ENCODE results near the gene SOCS1. TPM values are rescaled to one million over a fixed set of nuclear protein-coding genes. Genes with fewer than 3 reads are reported as not detected.
A peak's percentile ranks its signal among the peaks of the same experiment; 100 is the strongest.

SOCS1 gene
- total RNA-seq, 3 donors from 2014 or later: 112 to 148 (median 114) TPM

DNA sequence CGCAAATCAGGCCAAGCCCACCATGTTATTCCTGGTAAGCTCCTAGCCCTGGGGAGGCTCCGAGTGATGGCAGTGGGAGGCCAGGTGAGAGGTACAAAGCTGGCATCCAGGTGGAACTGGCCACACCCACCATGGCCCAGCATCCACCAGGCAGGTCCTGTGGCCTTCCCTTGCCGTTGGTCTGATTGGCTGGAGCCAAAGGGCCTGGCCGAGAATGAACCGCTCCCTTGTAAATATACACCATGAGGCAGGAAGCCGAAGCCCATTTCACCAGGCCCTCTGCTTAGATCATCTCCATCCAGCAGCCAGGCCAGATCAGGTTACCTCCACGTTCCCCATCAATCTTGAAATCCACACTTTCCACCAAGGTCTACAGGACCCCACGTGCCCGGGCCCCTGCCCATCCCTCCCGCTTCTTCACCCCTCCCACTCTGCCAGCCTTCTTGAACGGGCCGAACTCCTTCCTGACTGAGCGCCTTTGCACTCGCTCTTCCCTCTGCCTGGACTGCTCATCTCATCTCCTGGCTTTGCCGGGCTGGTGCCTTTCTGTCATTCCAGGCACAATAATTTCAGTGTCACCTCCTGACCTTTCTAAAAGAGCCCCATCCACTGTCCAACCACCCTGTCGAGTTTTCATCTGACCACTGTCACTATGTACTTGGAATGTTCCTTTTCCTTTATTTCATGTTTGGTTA lies 5.8 kb downstream of the SOCS1 start:
- ATAC-seq (no peak), DNase-seq (no peak)
- H3K9me3 Mint-ChIP-seq: no peaks in the 10 kb centered on the region
- peaks cover 28% of the 10 kb centered on the region for H3K36me3 Mint-ChIP-seq (ENCODE audit: insufficient read depth)
- no peaks in the 10 kb centered on the region for H3K27me3 Mint-ChIP-seq (ENCODE audit: low read depth)
- H3K4me3 Mint-ChIP-seq: no peak overlapping the region
- H3K4me1 Mint-ChIP-seq (ENCODE audit: low read depth): peaks cover 40% of the 10 kb centered on the region

DNA sequence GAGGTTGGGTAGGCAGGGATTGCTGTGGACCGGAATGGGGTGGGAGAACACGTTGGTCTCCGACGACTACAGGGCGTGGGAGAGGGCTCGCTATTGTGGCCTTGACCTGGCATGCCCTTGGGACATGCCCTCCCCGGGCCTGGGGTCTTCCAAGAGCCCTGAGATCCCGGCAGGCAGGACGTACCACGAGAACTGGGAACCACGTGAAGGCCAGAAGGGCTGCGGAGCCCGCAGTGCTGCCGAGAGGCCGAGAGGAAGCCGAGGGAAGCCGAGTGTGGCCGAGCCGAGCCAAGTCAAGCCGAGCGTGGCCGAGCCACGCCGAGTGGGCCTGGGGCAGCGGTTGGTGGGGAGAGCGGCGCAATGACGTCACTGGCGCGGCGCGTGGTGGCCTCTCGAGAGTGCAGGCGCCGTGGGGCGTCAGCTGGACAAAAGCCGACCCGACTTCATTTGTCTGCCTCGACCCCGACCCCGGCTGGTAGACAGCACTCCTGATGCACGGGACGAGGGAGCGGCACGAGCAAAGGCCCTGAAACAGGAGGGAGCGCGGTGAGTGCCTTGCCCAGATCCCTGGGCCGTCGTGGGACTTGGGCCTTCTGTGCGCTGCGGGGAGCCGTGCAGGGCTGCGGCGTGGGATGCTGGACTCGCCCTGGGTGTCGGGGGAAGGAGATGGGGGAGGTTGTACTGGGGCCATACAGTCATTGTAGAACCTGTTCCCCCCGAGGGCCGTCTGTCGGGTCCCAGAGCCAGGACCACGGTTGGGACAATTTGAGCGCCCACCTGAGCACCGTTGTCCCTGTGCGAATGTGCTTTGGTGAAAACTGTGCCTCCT lies 6.6 kb downstream of the SOCS1 start:
- no peak overlapping the region for H3K4me3 Mint-ChIP-seq
- H3K9me3 Mint-ChIP-seq: no peaks in the 10 kb centered on the region
- ATAC-seq (no peak), DNase-seq (no peak)
- peaks cover 28% of the 10 kb centered on the region for H3K36me3 Mint-ChIP-seq (ENCODE audit: insufficient read depth)
- H3K4me1 Mint-ChIP-seq (ENCODE audit: low read depth): peaks cover 44% of the 10 kb centered on the region
- H3K27me3 Mint-ChIP-seq (ENCODE audit: low read depth): no peaks in the 10 kb centered on the region

DNA sequence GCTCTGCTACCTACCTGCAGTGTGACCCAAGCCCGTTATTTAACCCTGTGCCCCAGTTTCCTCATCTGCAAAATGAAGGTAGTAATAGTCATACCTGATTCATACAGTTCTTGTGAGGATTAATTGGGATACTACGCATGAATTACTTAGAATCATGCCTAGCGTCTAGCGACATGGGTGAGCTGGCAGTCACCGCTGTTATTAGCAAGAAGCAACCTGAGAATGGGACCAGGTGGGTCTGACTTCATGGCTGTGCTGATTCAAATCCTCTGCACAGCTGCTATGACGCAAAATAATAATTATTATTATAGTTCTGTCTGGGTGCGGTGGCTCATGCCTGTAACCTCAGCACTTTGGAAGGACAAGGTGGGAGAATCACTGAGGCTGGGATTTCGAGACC lies 7.9 kb downstream of the SOCS1 start:
- H3K27me3 Mint-ChIP-seq (ENCODE audit: low read depth): no peaks in the 10 kb centered on the region
- no peak for ATAC-seq
- no peak overlapping the region for H3K4me3 Mint-ChIP-seq
- no peaks in the 10 kb centered on the region for H3K9me3 Mint-ChIP-seq
- peaks cover 18% of the 10 kb centered on the region for H3K36me3 Mint-ChIP-seq (ENCODE audit: insufficient read depth)
- H3K4me1 Mint-ChIP-seq (ENCODE audit: low read depth): peaks cover 37% of the 10 kb centered on the region
- DNase-seq: no peak

DNA sequence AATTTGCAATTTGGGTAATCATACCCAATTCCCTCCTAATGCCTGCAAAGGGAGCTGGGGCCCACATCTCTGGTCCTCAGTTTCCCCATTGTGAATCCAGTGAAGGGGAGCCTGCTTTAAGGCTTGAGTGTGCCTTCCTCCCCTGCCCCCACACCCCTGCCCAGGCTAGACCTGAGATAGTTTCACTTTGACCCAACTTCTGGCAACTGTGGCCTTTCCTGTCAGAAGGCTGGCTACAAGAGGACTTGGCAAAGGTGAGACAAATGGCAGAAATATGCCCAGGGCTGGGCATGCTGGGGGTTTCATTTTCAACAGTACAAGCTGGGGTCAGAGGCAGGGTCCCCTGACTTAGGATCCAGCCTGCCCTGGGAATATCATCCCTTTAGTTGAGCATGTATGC lies 10.0 kb downstream of the SOCS1 start:
- DNase-seq (no peak), ATAC-seq (no peak)
- Mint-ChIP-seq H3K9me3 (no peaks in the 10 kb centered on the region), H3K27me3 (ENCODE audit: low read depth) (no peaks in the 10 kb centered on the region), H3K4me1 (ENCODE audit: low read depth) (peaks cover 21% of the 10 kb centered on the region), H3K36me3 (ENCODE audit: insufficient read depth) (peaks cover 5% of the 10 kb centered on the region), H3K4me3 (no peak overlapping the region)

DNA sequence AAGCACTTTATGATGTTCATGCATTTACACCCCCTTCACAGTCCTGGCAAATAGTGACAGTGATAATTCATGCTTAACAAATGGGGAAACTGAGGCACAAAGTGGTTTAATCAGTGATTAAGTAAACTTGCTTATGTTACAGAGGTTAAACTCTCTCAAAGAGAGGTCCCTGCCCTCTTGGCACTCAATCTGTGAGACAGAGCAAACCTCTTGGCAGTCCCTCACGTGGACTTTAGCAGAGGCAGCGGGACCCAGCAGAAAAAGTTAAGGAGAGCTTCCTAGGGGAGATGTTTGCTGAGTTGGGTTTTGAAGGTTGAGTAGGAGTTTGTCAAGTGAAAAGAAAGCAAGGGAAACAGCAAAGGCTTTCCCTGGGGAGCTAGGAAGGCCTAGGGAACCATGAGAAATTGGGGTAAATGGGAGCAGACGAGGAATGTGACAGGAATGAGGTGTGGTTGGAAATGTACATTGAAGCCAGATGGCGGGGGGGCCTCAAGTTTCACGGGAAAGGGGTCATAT lies 10.7 kb downstream of the SOCS1 start:
- H3K9me3 Mint-ChIP-seq: no peaks in the 10 kb centered on the region
- no peak for ATAC-seq
- H3K4me3 Mint-ChIP-seq: no peak overlapping the region
- peaks cover 22% of the 10 kb centered on the region for H3K4me1 Mint-ChIP-seq (ENCODE audit: low read depth)
- no peaks in the 10 kb centered on the region for H3K27me3 Mint-ChIP-seq (ENCODE audit: low read depth)
- no peak for DNase-seq
- peaks cover 2% of the 10 kb centered on the region for H3K36me3 Mint-ChIP-seq (ENCODE audit: insufficient read depth)

DNA sequence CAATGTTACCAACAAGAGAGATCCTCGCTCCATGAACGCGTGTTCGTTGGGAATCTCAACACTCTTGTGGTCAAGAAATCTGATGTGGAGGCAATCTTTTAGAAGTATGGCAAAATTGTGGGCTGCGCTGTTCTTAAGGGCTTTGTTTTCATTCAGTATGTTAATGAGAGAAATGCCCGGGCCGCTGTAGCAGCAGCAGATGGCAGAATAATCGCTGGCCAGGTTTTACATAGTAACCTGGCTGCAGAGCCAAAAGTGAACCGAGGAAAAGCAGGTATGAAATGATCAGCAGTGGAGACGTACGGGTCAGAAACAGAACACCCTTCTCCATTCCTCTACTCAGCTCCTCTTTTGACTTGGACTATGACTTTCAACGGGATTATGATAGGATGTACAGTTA lies 13.3 kb downstream of the SOCS1 start:
- Mint-ChIP-seq H3K4me3 (no peak overlapping the region), H3K36me3 (ENCODE audit: insufficient read depth) (no peaks in the 10 kb centered on the region), H3K27me3 (ENCODE audit: low read depth) (no peaks in the 10 kb centered on the region), H3K4me1 (ENCODE audit: low read depth) (peaks cover 34% of the 10 kb centered on the region), H3K9me3 (no peaks in the 10 kb centered on the region)
- DNase-seq: no peak
- ATAC-seq: no peak

DNA sequence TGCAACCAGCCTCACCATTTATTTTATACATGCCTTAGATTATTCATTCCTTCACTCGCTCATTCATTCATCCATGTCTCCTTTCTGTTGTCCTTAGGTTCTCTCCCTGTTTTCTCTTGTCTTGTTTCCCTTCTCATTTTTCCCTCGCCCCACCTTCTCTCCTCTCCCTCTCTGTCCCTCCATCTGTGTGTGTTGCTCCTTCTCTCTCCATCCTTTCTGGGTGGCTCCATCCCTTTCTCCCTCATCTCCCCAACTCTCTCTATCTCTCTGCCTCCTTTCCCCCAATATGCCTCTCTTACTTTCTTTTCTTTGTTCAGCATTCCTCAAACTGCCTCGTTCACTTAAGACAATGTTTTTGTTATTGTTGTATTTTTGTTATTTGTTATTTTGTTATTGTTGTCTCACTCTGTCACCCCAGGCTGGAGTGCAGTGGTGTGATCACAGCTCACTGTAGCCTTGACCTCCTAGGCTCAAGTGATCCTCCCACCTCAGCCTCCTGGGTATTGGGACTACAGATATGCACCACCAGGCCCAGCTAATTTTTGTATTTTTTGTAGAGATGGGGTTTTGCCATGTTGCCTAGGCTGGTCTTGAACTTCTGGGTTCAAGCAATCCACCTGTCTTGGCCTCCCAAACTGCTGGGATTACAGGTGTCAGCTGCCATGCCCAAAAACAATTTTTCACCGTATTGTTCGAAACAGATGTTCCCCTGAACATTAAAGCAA lies 14.4 kb downstream of the SOCS1 start:
- Mint-ChIP-seq H3K36me3 (ENCODE audit: insufficient read depth) (no peaks in the 10 kb centered on the region), H3K4me1 (ENCODE audit: low read depth) (peaks cover 29% of the 10 kb centered on the region), H3K4me3 (no peak overlapping the region), H3K9me3 (no peaks in the 10 kb centered on the region), H3K27me3 (ENCODE audit: low read depth) (no peaks in the 10 kb centered on the region)
- ATAC-seq (no peak), DNase-seq (no peak)

DNA sequence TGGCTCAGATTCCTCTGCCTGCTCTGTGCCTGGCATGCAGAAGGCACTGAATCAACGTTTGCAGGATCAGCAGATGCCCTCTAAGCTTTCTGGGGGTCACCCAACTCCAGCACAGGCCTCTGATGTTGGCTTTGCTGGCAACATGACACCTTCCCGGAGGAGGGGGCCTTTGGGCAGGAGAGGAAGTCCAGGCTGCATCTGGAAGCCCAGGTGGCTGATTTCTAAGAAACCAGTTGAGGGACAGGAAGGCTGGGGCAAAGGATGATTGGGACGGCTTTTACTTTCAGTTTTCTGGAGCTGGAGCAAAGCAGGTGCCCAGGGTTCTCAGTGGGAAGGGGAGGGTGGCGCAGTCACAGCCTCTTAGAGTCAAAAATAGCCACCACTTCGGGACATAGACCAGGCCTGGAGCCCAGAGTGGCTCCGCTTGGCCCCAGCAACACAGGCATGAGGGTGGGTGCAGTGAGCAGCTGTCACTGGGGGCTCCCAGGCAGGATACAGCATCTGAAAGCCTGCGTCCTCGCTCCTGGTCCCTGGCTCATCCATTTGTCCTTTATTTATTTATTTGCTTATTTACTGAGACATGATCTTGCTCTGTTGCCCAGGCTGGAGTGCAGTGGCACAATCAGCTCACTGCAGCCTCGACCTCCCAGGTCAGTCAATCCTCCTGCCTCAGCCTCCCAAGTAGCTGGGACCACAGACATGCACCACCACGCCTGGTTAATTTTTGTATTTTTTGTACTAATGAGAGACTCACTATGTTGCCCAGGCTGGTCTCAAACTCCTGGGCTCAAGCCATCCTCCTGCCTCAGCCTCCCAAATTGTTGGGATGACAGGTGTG lies 15.1 kb downstream of the SOCS1 start:
- H3K9me3 Mint-ChIP-seq: no peaks in the 10 kb centered on the region
- H3K27me3 Mint-ChIP-seq (ENCODE audit: low read depth): no peaks in the 10 kb centered on the region
- DNase-seq (no peak), ATAC-seq (peak in 1 of 2 donors; percentile 23)
- H3K36me3 Mint-ChIP-seq (ENCODE audit: insufficient read depth): no peaks in the 10 kb centered on the region
- peaks cover 26% of the 10 kb centered on the region for H3K4me1 Mint-ChIP-seq (ENCODE audit: low read depth)
- H3K4me3 Mint-ChIP-seq: peak overlapping the region; percentile 54

DNA sequence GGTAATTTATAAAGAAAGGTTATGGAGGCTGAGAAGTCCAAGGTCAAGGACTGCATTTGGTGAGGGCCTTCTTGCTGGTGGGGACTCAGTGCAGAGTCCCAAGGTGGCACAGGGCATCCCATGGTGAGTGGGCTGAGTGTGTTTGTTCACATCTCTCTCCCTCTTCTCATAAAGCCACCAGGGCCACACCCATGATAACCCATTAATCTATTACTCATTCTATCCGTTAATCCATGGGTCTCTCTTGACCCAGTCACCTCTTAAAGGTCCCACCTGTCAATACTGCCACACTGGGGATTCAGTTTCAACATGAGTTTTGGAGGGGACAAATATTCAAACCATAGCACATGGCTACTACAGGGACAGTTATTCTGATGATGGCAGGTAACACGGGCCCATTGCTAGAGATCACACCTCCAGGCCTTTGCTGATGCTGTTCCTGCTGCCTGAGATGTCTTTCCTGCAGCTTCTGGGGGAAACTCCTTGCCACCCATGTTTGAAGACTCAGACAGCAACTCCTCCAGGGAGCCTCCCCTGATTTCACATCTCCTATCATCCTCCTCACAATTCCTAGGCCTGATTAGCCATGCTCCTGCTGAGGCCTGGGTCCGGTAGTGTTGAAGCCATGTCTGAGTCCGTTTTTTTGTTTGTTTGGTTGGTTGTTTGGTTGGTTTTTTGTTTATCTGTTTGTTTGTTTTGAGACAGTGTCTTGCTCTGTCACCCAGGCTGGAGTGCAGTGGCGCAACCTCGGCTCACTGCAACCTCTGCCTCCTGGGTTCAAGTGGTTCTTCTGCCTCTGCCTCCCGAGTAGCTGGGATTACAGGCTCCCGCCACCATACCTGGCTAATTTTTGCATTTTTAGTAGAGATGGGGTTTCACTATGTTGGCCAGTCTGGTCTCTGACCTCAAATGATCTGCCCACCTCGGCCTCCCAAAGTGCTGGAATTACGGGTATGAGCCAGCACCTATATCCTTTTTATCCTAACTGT lies 16.1 kb downstream of the SOCS1 start:
- Mint-ChIP-seq H3K4me3 (peak overlapping the region; percentile 54), H3K9me3 (no peaks in the 10 kb centered on the region), H3K27me3 (ENCODE audit: low read depth) (no peaks in the 10 kb centered on the region), H3K4me1 (ENCODE audit: low read depth) (peaks cover 26% of the 10 kb centered on the region), H3K36me3 (ENCODE audit: insufficient read depth) (no peaks in the 10 kb centered on the region)
- ATAC-seq (no peak), DNase-seq (no peak)

DNA sequence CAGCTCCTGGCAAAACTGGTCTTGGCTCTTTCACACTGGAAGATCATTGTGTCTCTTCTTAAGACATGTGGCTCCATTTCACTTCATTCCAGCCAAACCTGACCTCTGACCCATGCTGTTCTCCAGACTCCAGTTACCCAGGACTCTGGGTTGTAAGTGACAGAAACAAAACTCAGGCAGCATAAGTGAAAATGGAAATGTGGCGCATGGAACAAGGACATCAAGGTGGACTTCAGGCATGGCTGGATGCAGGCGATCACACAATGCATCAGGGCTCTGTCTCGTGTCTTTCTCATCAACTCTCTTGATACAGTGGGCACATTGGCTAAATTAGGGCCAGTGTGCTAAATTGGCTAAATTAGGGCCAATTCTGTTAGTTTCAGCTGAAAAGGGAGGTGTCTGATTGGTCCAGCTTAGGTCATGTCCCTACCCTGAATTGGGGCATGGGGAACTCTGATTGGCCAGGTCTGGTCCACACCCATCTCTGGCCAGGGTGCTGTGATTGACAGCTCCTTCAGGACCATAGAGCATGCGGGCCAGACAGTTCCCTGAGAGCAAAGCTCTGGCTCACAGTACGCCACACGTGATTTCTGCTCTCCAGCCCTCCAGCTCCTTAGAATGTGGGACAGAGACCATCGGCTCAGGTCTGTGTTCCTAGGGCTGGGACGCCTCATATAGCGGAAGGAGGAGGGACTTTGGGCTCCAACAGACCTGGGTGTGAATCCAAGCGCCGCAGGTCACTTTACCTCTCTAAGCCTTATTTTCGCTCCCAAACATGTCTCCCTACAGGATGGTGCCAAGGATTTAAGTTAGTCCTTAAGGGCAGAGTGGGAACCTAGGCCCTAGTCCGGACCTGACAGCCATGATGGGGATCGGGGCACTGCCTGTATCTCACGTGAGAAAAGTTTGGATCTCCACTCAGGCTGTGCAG lies 17.5 kb downstream of the SOCS1 start:
- Mint-ChIP-seq H3K4me3 (no peak overlapping the region), H3K27me3 (ENCODE audit: low read depth) (no peaks in the 10 kb centered on the region), H3K36me3 (ENCODE audit: insufficient read depth) (no peaks in the 10 kb centered on the region), H3K9me3 (no peaks in the 10 kb centered on the region), H3K4me1 (ENCODE audit: low read depth) (peaks cover 38% of the 10 kb centered on the region)
- DNase-seq (no peak), ATAC-seq (no peak)

DNA sequence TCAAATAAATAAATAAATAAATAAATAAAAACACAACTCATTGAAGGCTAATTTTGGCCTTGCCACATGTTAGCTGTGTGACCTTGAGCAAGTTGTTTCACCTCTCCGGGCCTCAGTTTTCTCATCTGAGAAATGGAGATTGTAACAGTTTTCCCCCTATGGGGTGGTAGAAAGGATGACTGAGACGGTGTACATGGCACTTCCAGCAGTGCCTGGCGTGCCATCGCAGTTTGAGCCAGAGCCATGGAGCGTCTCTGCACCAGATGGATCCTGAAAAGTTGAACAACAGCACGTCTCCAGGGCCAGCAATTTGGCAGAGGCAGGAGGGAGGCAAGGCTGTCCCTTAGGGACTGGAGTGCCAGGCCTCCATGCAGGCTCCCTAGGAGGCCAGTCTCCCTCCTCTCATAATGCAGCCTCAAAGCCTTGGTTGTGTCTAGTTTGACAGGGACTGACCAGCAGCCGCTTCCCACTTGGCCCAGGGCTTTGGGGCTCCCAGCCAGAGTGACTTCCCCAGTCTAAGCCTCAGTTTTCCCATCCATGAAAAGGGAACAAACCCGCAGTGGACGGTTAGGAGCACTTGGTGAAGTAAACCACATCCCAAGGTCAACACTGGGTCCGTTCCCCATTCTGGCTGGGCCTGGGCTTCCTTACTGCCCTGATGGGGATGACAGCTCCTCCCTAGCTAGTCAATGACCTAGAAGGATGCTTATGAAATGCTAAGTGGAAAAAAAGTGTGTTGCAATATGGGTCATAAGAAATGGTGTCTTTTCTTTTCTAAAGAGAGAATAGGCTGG lies 19.3 kb downstream of the SOCS1 start:
- H3K4me3 Mint-ChIP-seq: no peak overlapping the region
- no peaks in the 10 kb centered on the region for H3K27me3 Mint-ChIP-seq (ENCODE audit: low read depth)
- no peaks in the 10 kb centered on the region for H3K9me3 Mint-ChIP-seq
- peaks cover 56% of the 10 kb centered on the region for H3K4me1 Mint-ChIP-seq (ENCODE audit: low read depth)
- no peaks in the 10 kb centered on the region for H3K36me3 Mint-ChIP-seq (ENCODE audit: insufficient read depth)
- ATAC-seq (no peak), DNase-seq (no peak)

DNA sequence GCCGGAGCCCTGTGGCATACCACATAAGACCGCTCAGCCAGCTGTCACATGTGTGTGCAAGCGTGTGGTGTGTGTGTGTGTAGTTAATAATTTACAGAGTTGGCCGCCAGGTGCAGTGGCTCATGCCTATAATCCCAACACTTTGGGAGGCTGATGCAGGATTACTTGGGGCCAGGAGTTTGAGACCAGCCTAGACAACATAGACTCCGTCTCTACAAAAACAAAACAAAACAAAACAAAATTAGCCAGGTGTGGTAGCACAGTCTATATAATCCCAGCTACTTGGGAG lies 20.4 kb downstream of the SOCS1 start:
- no peak for DNase-seq
- Mint-ChIP-seq H3K27me3 (ENCODE audit: low read depth) (no peaks in the 10 kb centered on the region), H3K4me3 (no peak overlapping the region), H3K9me3 (no peaks in the 10 kb centered on the region), H3K36me3 (ENCODE audit: insufficient read depth) (no peaks in the 10 kb centered on the region), H3K4me1 (ENCODE audit: low read depth) (peaks cover 61% of the 10 kb centered on the region)
- ATAC-seq: no peak
